Coronary artery (tissue), 2 donors: ENCODE data around the gene ENO2.
"Not testable (repeated sequence)": the region's sequence is repeated elsewhere in the genome, so short reads cannot be mapped to it uniquely, and the experiment has no call there.

Experiments
- DNase-seq: peaks from one replicate; pipeline ENCODE4 v3.0.0-alpha.2; 2017; ENCODE audit warnings: low spot score
- H3K27ac ChIP-seq, 2 donors: fragments of 200-600 bp; sonication (generic); one replicate each; pipeline ENCODE4 v1.5.1; 2016 to 2019
- H3K4me3 ChIP-seq: fragments of 200-600 bp; sonication (generic); 2 replicates; pipeline ENCODE4 v1.5.1; 2016; ENCODE audit warnings: mild to moderate bottlenecking, moderate library complexity
- TF ChIP-seq, protein P1 (sequence below): fragments of 200-600 bp; sonication (generic); IDR thresholded peaks from one replicate; pipeline ENCODE4 v1.5.1; 2019; ENCODE audit warnings: antibody characterized with exemption

Gene ENO2

DNA sequence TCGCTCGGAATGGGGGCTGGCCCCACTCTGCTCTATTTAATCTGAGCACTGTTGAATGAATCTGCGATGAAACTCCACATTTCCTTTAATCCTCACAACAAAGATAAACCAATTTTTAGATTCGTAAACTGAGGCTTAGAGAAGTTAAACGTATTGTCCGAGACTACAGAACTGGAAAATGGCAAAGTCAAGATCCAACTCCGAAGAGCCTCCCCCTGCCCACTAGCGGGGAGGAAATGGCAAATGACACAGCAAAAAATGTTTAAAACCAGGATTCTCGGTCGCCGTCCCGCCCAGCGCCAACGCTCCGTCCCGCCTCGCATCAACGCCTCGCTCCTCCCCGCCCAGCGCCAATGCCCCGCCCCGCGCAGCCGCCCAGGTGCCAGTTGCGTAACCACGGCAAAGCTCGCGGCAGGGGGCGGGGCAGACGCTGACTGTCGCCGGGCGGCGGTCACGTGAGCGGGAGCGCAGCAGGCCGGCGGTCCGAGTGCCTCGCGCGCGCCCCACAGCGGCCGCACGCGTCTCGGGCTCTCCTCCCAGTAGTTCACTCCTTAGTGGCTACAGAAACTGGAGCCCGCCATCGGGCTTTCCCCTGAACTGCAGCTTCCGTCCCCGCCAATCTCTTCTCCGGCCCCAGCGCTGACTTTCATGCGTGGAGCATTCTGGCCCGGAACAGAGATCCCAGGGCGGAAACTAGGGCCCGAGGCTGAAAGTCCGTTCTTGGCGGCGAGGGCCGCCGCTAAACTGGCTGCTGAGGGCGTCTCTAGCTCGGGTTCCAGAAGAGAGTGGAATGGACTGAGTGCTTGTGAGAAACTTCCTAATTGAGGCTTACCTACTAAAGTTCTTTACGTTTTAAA, 23.4 kb upstream of the ENO2 start:
- Histone ChIP-seq H3K4me3 (peak overlapping the region; percentile 70), H3K27ac (peak overlapping the region; percentile 88 to 90)
- TF ChIP-seq, protein P1, sequence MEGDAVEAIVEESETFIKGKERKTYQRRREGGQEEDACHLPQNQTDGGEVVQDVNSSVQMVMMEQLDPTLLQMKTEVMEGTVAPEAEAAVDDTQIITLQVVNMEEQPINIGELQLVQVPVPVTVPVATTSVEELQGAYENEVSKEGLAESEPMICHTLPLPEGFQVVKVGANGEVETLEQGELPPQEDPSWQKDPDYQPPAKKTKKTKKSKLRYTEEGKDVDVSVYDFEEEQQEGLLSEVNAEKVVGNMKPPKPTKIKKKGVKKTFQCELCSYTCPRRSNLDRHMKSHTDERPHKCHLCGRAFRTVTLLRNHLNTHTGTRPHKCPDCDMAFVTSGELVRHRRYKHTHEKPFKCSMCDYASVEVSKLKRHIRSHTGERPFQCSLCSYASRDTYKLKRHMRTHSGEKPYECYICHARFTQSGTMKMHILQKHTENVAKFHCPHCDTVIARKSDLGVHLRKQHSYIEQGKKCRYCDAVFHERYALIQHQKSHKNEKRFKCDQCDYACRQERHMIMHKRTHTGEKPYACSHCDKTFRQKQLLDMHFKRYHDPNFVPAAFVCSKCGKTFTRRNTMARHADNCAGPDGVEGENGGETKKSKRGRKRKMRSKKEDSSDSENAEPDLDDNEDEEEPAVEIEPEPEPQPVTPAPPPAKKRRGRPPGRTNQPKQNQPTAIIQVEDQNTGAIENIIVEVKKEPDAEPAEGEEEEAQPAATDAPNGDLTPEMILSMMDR: peak; percentile 83
- peak; percentile 97 for DNase-seq

DNA sequence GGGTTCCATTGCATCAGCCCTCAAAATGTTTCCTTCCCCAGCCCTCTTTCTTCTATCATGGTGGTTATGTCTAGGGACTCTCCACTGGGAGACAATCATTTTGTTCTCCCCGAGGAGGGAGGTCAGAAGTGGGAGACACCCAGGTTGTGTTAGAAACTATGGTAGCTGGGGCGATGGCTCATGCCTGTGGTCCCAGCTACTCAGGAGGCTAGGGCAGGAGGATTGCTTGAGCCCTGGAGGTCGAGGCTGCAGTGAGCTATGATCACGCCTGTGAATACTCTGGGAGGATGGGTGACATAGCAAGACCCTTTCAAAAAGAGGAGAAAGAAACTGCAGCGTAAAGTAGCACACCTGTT, 22.8 kb upstream of the ENO2 start:
- DNase-seq: no peak
- TF ChIP-seq, protein P1: no peak
- peak overlapping the region; percentile 88 to 90 for H3K27ac ChIP-seq
- H3K4me3 ChIP-seq: peak overlapping the region; percentile 70

DNA sequence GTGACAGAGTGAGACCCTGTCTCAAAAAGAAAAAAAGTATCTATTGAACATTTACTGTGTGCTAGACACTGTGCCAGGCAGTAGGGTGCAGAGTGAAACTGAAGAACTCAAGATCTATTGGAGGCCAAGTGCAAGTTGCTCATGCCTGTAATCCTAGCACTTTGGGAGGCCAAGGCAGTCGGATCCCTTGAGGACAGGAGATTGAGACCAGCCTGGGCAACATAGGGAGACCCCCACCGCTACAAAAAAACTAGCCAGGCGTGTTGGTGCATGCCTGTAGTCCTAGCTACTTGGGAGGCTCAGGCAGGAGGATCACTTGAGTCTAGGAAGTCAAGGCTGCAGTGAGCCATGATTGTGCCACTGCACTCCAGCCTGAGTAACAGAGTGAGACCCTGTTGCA, 21.7 kb upstream of the ENO2 start:
- not testable (repeated sequence) for DNase-seq, H3K4me3 ChIP-seq, H3K27ac ChIP-seq

DNA sequence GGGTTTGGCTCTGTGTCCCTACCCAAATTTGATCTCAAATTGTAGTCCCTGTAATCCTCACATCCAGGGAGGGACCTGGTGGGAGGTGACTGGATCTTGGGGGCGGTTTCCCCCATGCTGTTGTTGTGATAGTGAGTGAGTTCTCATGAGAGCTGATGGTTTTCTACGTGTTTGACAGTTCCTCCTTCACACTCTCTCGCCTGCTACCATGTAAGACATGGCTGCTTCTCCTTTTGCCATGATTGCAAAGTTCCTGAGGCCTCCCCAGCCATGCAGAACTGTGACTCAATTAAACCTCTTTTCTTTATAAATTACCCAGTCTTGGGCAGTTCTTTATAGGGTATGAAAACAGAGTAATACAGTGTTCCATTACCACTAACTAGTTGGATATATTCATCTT, 20.1 kb upstream of the ENO2 start:
- Histone ChIP-seq H3K27ac (no peak overlapping the region), H3K4me3 (no peak overlapping the region)
- DNase-seq: no peak
- TF ChIP-seq, protein P1: no peak

DNA sequence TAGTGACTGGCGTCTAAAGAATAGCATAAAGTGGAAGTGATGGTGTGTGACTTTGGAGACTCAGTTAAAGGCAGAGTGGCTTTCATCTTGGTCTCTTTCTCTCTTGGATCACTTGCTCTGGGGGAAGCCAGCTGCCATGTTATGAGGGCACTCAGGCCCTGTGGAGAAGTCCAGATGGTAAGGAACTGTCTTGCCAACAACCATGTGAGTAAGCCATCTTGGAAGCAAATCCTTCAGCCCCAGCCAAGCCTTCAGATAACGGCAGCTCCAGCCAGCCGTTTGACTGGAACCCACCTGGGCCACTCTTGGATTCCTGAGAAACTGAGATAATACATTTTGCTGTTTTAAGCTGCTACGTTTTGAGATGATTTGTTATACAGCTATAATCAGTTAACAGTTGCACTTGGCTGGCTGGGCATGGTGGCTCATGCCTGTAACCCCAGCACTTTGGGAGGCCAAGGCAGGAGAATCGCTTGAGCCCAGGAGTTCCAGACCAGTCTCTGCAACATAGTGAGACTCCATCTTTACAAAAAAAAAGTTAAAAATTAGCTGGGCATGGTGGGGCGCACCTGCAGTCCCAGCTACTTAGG, 17.4 kb upstream of the ENO2 start:
- Histone ChIP-seq H3K4me3 (no peak overlapping the region), H3K27ac (no peak overlapping the region)
- TF ChIP-seq, protein P1: no peak
- no peak for DNase-seq

DNA sequence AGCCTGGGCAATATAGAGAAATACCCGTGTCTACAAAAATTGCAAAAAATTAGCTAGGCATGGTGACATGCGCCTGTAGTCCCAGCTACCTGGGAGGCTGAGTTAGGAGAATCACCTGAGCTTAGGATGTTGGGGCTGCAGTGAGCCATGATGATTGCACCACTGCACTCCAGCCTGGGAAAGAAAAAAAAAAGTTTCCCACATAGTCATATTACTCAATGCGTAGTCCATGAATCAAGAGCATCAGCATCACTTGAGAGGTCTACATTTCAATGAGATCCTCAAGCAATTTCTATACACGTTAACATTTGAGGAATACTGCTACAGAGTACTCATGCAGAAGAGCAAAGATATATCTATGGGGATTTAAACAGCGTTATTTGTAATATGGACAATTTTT, 15.0 kb upstream of the ENO2 start:
- DNase-seq: no peak
- H3K4me3 ChIP-seq: no peak overlapping the region
- TF ChIP-seq, protein P1: no peak
- H3K27ac ChIP-seq: no peak overlapping the region

DNA sequence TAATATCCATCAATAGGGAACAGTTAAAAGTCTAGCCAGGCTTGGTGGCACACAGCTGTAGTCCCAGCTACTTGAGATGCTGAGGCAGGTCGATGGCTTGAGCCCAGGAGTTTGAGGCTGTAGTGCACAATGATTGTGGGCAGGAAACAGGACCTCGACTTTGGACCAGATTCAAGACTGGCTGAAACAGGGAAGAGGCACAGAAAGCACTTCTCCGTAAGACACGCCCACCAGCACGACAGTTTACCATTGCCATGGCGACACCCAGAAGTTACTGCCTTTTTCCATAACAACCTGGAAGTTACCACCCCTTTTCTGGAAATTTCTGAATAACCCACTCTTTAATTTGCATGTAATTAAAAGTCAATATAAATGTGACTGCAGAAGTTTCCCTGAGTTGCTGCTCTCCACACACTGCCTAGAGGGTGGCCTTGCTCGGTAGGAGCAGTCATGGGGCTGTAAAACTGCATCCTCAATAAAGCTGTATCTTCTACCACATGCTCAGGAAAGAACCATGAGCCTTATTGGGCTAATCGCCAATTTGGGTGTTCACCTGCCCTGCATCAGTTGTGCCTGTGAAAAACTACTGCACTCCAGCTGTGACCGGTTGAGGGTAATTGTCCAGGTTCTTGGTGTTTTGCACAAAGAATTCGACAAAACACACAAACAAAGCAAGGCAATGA, 14.4 kb upstream of the ENO2 start:
- no peak overlapping the region for H3K4me3 ChIP-seq
- TF ChIP-seq, protein P1: no peak
- no peak for DNase-seq
- no peak overlapping the region for H3K27ac ChIP-seq
